ENCODE data around the gene PPME1.

DNA sequence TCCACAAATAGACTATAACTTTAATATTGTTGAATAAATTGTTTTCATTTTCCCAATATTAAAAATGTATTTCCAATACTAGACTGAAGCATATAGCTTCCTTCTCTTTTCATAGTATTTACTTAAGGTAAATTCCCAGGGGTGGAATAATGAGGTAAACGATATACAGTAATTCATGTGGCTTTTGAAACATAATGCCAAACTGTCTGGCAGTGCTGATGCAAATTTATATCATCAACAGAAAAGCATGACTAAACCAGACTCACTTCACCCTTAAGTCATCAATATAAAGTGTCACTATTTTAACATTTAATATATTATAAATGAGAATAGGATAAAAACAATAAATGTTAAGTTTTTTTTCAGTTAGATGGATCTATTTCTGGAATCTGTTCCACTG is 13.9 kb upstream of the PPME1 start:
- TF ChIP-seq, protein P1, sequence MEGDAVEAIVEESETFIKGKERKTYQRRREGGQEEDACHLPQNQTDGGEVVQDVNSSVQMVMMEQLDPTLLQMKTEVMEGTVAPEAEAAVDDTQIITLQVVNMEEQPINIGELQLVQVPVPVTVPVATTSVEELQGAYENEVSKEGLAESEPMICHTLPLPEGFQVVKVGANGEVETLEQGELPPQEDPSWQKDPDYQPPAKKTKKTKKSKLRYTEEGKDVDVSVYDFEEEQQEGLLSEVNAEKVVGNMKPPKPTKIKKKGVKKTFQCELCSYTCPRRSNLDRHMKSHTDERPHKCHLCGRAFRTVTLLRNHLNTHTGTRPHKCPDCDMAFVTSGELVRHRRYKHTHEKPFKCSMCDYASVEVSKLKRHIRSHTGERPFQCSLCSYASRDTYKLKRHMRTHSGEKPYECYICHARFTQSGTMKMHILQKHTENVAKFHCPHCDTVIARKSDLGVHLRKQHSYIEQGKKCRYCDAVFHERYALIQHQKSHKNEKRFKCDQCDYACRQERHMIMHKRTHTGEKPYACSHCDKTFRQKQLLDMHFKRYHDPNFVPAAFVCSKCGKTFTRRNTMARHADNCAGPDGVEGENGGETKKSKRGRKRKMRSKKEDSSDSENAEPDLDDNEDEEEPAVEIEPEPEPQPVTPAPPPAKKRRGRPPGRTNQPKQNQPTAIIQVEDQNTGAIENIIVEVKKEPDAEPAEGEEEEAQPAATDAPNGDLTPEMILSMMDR (IDR thresholded peaks at IDR 0.05) = no peak
- TF ChIP-seq POLR2AphosphoS5 (IDR thresholded peaks at IDR 0.05) = no peak

All from stomach (tissue), 4 donors.